Trophoblast cell (in vitro differentiated cells and primary cell): ENCODE measurements around the gene TFB1M. TPM values are rescaled to one million over a fixed set of nuclear protein-coding genes. Genes with fewer than 3 reads are reported as not detected.
A peak's percentile ranks its signal among the peaks of the same experiment; 100 is the strongest.
"Not testable (repeated sequence)": the region's sequence is repeated elsewhere in the genome, so short reads cannot be mapped to it uniquely, and the experiment has no call there.

ENCODE experiments used
- DNase-seq, 2 donors: peaks; one replicate each; pipeline ENCODE4 v3.0.0-alpha.2; 2016
- H2AFZ ChIP-seq: 2 replicates; pipeline ENCODE4 v1.6.1; 2013; ENCODE audit warnings: low read length, moderate library complexity, mild to moderate bottlenecking; ENCODE audit not compliant: insufficient read depth, poor library complexity
- H2AK5ac ChIP-seq: 2 replicates; pipeline ENCODE4 v1.6.1; 2013; ENCODE audit warnings: mild to moderate bottlenecking, low read length
- H2BK120ac ChIP-seq: 2 replicates; pipeline ENCODE4 v1.6.1; 2013; ENCODE audit warnings: low read length, mild to moderate bottlenecking, moderate library complexity; ENCODE audit not compliant: insufficient read depth, poor library complexity
- H2BK12ac ChIP-seq: 2 replicates; pipeline ENCODE4 v1.6.1; 2013; ENCODE audit warnings: mild to moderate bottlenecking, low read length, moderate library complexity
- H2BK5ac ChIP-seq: 2 replicates; pipeline ENCODE4 v1.6.1; 2013; ENCODE audit warnings: low read length, low read depth, moderate library complexity, mild to moderate bottlenecking; ENCODE audit not compliant: poor library complexity
- H3K14ac ChIP-seq: 2 replicates; pipeline ENCODE4 v1.6.1; 2013; ENCODE audit warnings: mild to moderate bottlenecking, low read length
- H3K18ac ChIP-seq: 2 replicates; pipeline ENCODE4 v1.6.1; 2013; ENCODE audit warnings: mild to moderate bottlenecking, low read length
- H3K23ac ChIP-seq: 2 replicates; pipeline ENCODE4 v1.6.1; 2013; ENCODE audit warnings: low read length
- H3K27ac ChIP-seq: 2 replicates; pipeline ENCODE4 v1.5.1; 2013; ENCODE audit warnings: low read depth, mild to moderate bottlenecking, inconsistent platforms, low read length, moderate library complexity
- H3K27me3 ChIP-seq: 2 replicates; pipeline ENCODE4 v1.6.1; 2013; ENCODE audit warnings: inconsistent platforms, mild to moderate bottlenecking, low read length, moderate library complexity; ENCODE audit not compliant: insufficient read depth
- H3K36me3 ChIP-seq, 2 experiments: 1 replicate in 1 of 2; 2 replicates in 1 of 2; pipeline ENCODE4 v1.6.1; 2013; ENCODE audit warnings: low read length in 2 of 2, mild to moderate bottlenecking in 2 of 2, moderate library complexity in 1 of 2; ENCODE audit not compliant: insufficient read depth in 2 of 2, control insufficient read depth in 1 of 2
- H3K4ac ChIP-seq: 2 replicates; pipeline ENCODE4 v1.6.1; 2013; ENCODE audit warnings: low read depth, mild to moderate bottlenecking, low read length, moderate library complexity
- H3K4me1 ChIP-seq, 2 experiments: 1 replicate in 1 of 2; 2 replicates in 1 of 2; pipeline ENCODE4 v1.6.1; 2013; ENCODE audit warnings: low read length in 2 of 2, mild to moderate bottlenecking in 2 of 2, moderate library complexity in 1 of 2; ENCODE audit not compliant: insufficient read depth in 2 of 2, control insufficient read depth in 1 of 2
- H3K4me2 ChIP-seq: 2 replicates; pipeline ENCODE4 v1.6.1; 2013; ENCODE audit warnings: inconsistent platforms, mild to moderate bottlenecking, low read length, moderate library complexity
- H3K4me3 ChIP-seq: 2 replicates; pipeline ENCODE4 v1.5.1; 2013; ENCODE audit warnings: mild to moderate bottlenecking, low read depth, low read length, inconsistent platforms
- H3K79me1 ChIP-seq: one replicate; pipeline ENCODE4 v1.6.1; 2013; ENCODE audit warnings: low read length
- H3K79me2 ChIP-seq: 2 replicates; pipeline ENCODE4 v1.6.1; 2013; ENCODE audit warnings: low read length, mild to moderate bottlenecking; ENCODE audit not compliant: control insufficient read depth, insufficient read depth, poor library complexity
- H3K9ac ChIP-seq: 2 replicates; pipeline ENCODE4 v1.6.1; 2013; ENCODE audit warnings: mild to moderate bottlenecking, low read length
- H3K9me3 ChIP-seq: 2 replicates; pipeline ENCODE4 v1.6.1; 2013; ENCODE audit warnings: low read depth, mild to moderate bottlenecking, control low read depth, inconsistent platforms, low read length; ENCODE audit not compliant: insufficient read depth
- H4K12ac ChIP-seq: 2 replicates; pipeline ENCODE4 v1.6.1; 2013; ENCODE audit warnings: low read depth, mild to moderate bottlenecking, low read length, moderate library complexity
- H4K8ac ChIP-seq: 2 replicates; pipeline ENCODE4 v1.6.1; 2013; ENCODE audit warnings: low read depth, mild to moderate bottlenecking, low read length, moderate library complexity
- H4K91ac ChIP-seq: one replicate; pipeline ENCODE4 v1.6.1; 2013; ENCODE audit warnings: low read depth, mild to moderate bottlenecking, low read length, moderate library complexity
- WGBS: extraction: QIAGEN DNeasy Blood & Tissue Kit; methylation state at CpG from one replicate; pipeline ENCODE4 v1.1.7; 2013; ENCODE audit warnings: missing lambda C conversion rate; ENCODE audit not compliant: insufficient read length, insufficient coverage; ENCODE audit errors: extremely low coverage; 5-methylcytosine and 5-hydroxymethylcytosine counted together
- polyA plus RNA-seq: library from polyadenylated mRNA; stranded (reverse); fragments of 200-250 nt; gene quantifications from 2 replicates; pipeline ENCODE4 v1.2.3, GENCODE V29; 2013

The TFB1M gene
- polyA plus RNA-seq, result 19.2 and 19.9 TPM in 2 replicates

DNA sequence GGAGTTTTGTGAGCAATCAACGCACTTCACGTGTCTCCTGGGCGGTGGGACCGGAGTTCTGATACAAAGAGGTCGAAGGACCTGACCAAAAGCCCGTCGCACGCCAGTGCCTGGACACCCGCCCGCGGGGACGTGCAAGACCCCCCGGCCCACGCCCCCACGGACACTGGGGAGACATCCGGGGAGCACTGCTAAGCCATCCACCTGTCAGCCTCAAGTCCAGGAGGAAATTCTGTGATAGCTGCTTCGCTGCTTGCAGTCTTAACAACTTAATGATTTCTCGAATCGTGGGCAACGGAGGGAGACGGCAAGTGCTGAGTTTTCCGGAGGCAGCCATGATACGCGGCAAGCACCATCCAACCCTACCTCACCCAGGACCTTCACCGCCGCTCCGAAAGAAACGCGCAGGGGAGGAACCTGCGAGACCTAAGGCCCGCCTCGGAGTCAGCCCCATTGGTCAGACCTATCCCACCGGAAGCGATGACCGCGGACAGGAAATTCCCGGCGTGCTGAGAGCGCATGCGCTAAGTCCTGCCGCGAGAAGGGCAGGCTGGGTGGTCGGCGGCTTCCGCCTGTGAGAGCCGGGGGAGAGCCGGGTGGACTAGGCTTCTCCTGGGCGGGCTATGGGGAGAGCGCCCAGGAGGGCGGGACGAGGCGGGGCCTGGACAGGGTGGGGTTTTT is at the start of gene TFB1M:
Gene TFB1M (minus strand): TSS at position 393 of the 681 bp plus-strand sequence. CDS start 56 bp downstream, at position 337.
- Histone ChIP-seq H3K27ac (peak within 1 kb of the TSS; percentile 66), H3K4me3 (peak within 1 kb of the TSS; percentile 89), H2BK120ac (peak within 1 kb of the TSS; percentile 39), H4K12ac (peak within 1 kb of the TSS; percentile 71), H3K23ac (no peak within 1 kb of the TSS), H2BK12ac (no peak within 1 kb of the TSS), H2AK5ac (no peak within 1 kb of the TSS), H3K79me2 (peaks cover 4% of the 10 kb centered on the region), H2BK5ac (peak within 1 kb of the TSS; percentile 49), H3K4me1 (no peaks in the 10 kb centered on the region), H3K36me3 (no peaks in the 10 kb centered on the region), H3K27me3 (no peaks in the 10 kb centered on the region), H3K14ac (peak within 1 kb of the TSS; percentile 75), H2AFZ (peak within 1 kb of the TSS; percentile 58), H3K18ac (peak within 1 kb of the TSS; percentile 13), H4K8ac (peak within 1 kb of the TSS; percentile 56), H4K91ac (peak within 1 kb of the TSS; percentile 67), H3K4ac (no peak within 1 kb of the TSS), H3K9ac (peak within 1 kb of the TSS; percentile 76), H3K9me3 (no peaks in the 10 kb centered on the region), H3K79me1 (peaks cover 3% of the 10 kb centered on the region), H3K4me2 (peak within 1 kb of the TSS; percentile 99)
- DNase-seq, result peak; percentile 98 to 100
- no CpG with 5 or more reads among the region's 52 CpGs for WGBS

DNA sequence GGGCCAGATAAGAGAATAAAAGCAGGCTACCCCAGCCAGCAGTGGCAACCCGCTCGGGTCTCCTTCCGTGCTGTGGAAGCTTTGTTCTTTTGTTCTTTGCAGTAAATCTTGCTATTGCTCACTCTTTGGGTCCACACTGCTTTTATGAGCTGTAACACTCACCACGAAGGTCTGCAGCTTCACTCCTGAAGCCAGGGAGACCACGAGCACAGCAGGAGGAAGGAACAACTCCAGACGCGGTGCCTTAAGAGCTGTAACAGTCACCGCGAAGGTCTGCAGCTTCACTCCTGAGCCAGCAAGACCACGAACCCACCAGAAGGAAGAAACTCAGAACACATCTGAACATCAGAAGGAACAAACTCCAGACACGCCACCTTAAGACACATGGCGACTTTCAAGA is 49.7 kb upstream of the TFB1M start:
- H4K12ac ChIP-seq, H2AFZ ChIP-seq, H3K9ac ChIP-seq, DNase-seq, H3K4me3 ChIP-seq, H3K4me1 ChIP-seq, H3K14ac ChIP-seq, H3K18ac ChIP-seq, H3K79me1 ChIP-seq, H2BK12ac ChIP-seq, H3K27me3 ChIP-seq, H2BK120ac ChIP-seq, H4K91ac ChIP-seq, H4K8ac ChIP-seq, H3K27ac ChIP-seq, H3K36me3 ChIP-seq, H3K4me2 ChIP-seq, H3K9me3 ChIP-seq, H3K4ac ChIP-seq, H2AK5ac ChIP-seq, H2BK5ac ChIP-seq, H3K79me2 ChIP-seq, H3K23ac ChIP-seq: not testable (repeated sequence)
- WGBS, result no CpG with 5 or more reads among the region's 12 CpGs

DNA sequence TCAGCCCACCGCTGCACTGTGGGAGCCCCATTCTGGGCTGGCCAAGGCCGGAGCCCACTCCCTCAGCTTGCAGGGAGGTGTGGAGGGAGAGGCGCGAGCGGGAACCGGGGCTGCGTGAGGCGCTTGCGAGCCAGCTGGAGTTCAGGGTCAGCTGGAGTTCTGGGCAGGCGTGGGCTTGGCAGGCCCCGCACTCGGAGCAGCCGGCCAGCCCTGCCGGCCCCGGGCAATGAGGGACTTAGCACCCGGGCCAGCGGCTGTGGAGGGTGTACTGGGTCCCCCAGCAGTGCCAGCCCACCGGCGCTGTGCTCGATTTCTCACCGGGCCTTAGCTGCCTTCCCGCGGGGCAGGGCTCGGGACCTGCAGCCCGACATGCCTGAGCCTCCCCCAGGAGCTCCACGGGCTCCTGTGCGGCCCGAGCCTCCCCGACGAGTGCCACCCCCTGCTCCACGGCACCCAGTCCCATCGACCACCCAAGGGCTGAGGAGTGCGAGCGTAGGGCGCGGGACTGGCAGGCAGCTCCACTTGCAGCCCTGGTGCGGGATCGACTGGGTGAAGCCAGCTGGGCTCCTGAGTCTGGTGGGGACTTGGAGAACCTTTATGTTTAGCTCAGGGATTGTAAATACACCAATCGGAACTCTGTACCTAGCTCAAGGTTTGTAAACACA is 48.8 kb upstream of the TFB1M start:
- not testable (repeated sequence) for H4K91ac ChIP-seq, H3K23ac ChIP-seq, H2AK5ac ChIP-seq, H2BK120ac ChIP-seq, H3K27ac ChIP-seq, H2AFZ ChIP-seq, H3K14ac ChIP-seq, H3K36me3 ChIP-seq, H3K79me2 ChIP-seq, H2BK5ac ChIP-seq, H3K4me1 ChIP-seq, H3K18ac ChIP-seq, H3K9me3 ChIP-seq, H3K4me2 ChIP-seq, H3K79me1 ChIP-seq, H2BK12ac ChIP-seq, H4K8ac ChIP-seq, H3K9ac ChIP-seq, H3K4ac ChIP-seq, H4K12ac ChIP-seq, DNase-seq, H3K27me3 ChIP-seq, H3K4me3 ChIP-seq
- WGBS, result no CpG with 5 or more reads among the region's 39 CpGs

DNA sequence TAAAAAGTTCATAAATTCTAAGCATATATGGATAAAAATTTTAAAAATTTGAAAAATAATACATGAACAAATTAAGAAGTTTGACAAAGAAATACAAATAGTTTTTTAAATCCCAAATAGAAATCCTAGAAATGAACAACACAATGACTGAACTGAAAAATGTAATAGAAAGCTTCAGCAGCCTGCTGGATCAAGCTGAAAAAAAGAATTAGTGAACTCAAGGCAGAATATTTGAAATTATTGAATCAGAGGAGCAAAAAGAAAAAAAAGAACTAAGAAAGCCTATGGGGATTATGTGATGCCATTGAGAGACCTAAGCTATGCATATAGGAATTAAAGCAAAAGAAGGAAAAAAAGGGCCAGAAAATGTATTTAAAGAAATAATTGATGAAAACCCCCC is 39.9 kb upstream of the TFB1M start:
- Histone ChIP-seq H3K23ac (no peak overlapping the region), H2BK12ac (no peak overlapping the region), H3K14ac (no peak overlapping the region), H2AK5ac (no peak overlapping the region), H2BK120ac (no peak overlapping the region), H3K9ac (no peak overlapping the region), H4K8ac (no peak overlapping the region), H3K36me3 (no peaks in the 10 kb centered on the region), H3K18ac (no peak overlapping the region), H3K4me1 (no peaks in the 10 kb centered on the region), H2AFZ (no peak overlapping the region), H3K4me2 (no peak overlapping the region), H3K27me3 (no peaks in the 10 kb centered on the region), H3K4ac (no peak overlapping the region), H4K91ac (no peak overlapping the region), H3K9me3 (no peaks in the 10 kb centered on the region), H3K79me2 (no peaks in the 10 kb centered on the region), H3K27ac (no peak overlapping the region), H3K79me1 (no peaks in the 10 kb centered on the region), H3K4me3 (no peak overlapping the region), H4K12ac (no peak overlapping the region), H2BK5ac (no peak overlapping the region)
- no peak for DNase-seq
